ENCODE results near the gene SFI1.

Gene SFI1

DNA sequence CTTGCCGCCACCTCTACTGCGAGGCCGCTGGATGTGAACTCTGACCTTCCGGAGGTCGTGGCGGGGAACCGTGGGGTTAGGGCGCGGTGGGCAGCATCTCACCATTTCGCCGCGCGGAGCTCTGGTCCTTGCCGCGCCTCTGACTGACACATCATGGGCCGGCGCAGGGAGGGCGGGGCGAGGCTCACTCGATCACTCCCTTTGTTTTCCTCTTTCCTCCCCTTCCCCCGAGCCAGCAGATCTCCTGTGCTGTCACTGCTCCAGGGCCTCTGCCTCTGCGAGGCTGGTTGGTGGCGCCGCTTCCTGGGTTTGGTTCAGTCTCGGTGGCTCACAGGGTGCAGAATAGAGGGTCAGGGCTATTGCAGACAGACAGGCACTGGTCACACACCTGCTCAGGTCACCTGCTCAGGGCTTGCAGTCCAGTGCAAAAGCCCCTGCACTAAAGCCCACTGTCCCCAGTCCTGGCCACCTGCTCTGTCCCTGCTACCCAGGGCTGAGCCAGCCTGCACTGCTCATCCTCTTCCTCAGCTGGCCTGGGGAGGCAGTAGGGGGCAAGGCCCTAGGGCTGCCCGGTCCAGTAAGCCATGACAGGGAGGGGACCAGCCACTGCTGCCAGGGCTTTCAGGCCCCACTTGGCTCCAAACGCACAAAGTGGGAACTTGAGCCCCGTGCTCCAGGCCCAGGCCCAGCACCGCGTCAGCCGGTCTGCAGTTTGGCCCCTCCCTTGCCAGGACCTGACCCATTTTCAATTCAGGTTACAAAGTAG lies 129.5 kb downstream of the SFI1 start:
- H3K4me1 ChIP-seq (ENCODE audit: control insufficient read depth, insufficient read depth, low read length, poor library complexity, severe bottlenecking), result peaks cover 24% of the 10 kb centered on the region
- 41 to 45% methylated on average over 28 of the region's 31 CpGs for WGBS, 2 experiments (ENCODE audit: insufficient coverage in 2 of 2)
- peak overlapping the region; percentile 79 for H3K27ac ChIP-seq (ENCODE audit: low read depth, low read length, severe bottlenecking)
- H3K4me3 ChIP-seq (ENCODE audit: extremely low read depth, insufficient read depth, low read length, poor library complexity, severe bottlenecking), result no peak overlapping the region
- H3K36me3 ChIP-seq (ENCODE audit: control insufficient read depth, insufficient read depth, low read length), result peaks cover 41% of the 10 kb centered on the region
- H3K9me3 ChIP-seq (ENCODE audit: control insufficient read depth, low read length), result no peaks in the 10 kb centered on the region

DNA sequence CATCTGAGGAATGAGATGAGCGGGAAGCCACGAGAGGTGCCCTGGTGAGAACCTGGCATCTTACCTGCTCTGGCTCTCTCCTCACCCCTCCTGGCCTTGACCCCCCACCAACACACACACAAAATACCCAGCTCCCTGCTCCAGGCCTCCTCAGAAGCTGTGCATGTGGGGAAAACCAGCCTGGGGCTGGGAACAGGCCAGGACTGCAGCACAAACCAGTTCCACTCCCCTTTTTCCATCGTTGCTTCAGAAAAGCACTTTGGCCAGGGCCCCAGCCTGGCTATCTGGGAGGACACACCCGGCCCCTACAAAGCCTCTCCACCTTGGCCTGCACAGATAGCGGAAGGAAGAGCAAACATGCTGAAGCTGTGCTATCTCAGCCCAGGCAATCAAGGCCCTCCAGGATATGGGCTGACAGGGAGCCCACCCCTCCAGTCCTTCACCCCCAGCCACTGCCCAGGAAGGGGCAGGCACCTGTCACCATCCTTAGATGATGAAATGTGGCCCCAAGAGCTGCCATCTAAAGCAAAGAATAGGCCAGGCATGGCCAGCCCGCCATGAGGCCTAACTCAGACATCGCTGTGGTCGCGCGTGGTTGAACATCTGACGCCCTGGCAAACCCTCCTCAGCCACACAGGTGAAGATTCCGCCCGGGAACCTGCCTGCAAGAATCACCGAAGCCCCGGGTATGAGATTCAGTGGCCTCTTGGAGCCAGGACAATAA lies 130.3 kb downstream of the SFI1 start:
- 91 to 97% methylated on average over 12 to 15 of the region's 15 CpGs for WGBS, 2 experiments (ENCODE audit: insufficient coverage in 2 of 2)
- Histone ChIP-seq H3K4me1 (ENCODE audit: control insufficient read depth, insufficient read depth, low read length, poor library complexity, severe bottlenecking) (peaks cover 24% of the 10 kb centered on the region), H3K4me3 (ENCODE audit: extremely low read depth, insufficient read depth, low read length, poor library complexity, severe bottlenecking) (no peak overlapping the region), H3K36me3 (ENCODE audit: control insufficient read depth, insufficient read depth, low read length) (peaks cover 37% of the 10 kb centered on the region), H3K9me3 (ENCODE audit: control insufficient read depth, low read length) (no peaks in the 10 kb centered on the region), H3K27ac (ENCODE audit: low read depth, low read length, severe bottlenecking) (peak overlapping the region; percentile 79)

DNA sequence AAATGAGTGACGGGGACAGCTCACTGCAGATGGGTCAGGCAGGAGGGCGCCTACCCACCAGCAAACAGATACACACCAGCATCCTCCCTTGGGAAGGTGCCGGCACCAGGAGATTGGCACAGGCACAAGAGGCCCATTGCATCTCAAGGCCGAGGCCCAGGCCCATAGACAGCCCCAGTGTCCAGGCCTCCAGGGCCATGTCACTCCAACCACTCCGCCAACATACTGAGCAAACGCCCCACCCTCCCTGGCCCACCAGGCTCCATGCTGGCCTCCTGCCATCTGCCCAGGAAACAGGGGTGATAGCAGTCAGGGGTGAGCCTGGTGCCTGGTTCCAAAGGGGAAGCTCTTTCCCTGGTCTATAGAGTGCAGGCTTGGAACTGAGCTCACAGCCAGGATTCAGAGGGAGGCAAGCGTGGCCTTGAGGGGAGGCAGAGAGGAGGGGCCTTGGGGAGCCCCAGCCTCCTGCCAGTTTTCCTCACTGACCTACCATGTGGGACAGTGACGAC lies 130.9 kb downstream of the SFI1 start:
- H3K27ac ChIP-seq (ENCODE audit: low read depth, low read length, severe bottlenecking), result no peak overlapping the region
- WGBS, 2 experiments (ENCODE audit: insufficient coverage in 2 of 2), result 94 to 95% methylated on average over 7 to 8 of the region's 8 CpGs
- H3K36me3 ChIP-seq (ENCODE audit: control insufficient read depth, insufficient read depth, low read length), result peaks cover 30% of the 10 kb centered on the region
- peaks cover 24% of the 10 kb centered on the region for H3K4me1 ChIP-seq (ENCODE audit: control insufficient read depth, insufficient read depth, low read length, poor library complexity, severe bottlenecking)
- H3K9me3 ChIP-seq (ENCODE audit: control insufficient read depth, low read length), result no peaks in the 10 kb centered on the region
- no peak overlapping the region for H3K4me3 ChIP-seq (ENCODE audit: extremely low read depth, insufficient read depth, low read length, poor library complexity, severe bottlenecking)

DNA sequence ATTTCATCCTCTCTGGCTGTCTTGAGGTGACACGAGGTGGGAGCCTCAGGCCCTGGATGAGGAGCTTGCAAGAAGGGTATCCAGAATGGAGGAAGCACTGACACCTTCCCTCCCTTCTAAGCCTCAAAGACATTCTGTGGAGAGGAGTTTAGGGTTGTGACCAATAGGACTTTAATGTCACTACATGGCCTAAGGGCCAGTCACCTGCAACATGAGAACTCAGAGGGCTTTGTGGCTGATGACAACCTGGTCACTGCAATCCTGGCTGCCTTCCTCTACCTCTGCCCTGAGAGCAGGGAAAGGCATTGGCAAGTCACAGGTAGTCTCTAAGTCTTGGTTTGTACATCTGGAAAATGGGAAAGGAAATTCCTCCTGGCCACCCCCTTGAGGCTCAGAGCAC lies 132.0 kb downstream of the SFI1 start:
- Histone ChIP-seq H3K4me1 (ENCODE audit: control insufficient read depth, insufficient read depth, low read length, poor library complexity, severe bottlenecking) (peaks cover 24% of the 10 kb centered on the region), H3K27ac (ENCODE audit: low read depth, low read length, severe bottlenecking) (no peak overlapping the region), H3K9me3 (ENCODE audit: control insufficient read depth, low read length) (no peaks in the 10 kb centered on the region), H3K4me3 (ENCODE audit: extremely low read depth, insufficient read depth, low read length, poor library complexity, severe bottlenecking) (no peak overlapping the region), H3K36me3 (ENCODE audit: control insufficient read depth, insufficient read depth, low read length) (peaks cover 22% of the 10 kb centered on the region)
- 100% methylated on average over 1 of the region's 1 CpG; no CpG with 5 or more reads in 1 of the 2 experiments for WGBS, 2 experiments (ENCODE audit: insufficient coverage in 2 of 2)

DNA sequence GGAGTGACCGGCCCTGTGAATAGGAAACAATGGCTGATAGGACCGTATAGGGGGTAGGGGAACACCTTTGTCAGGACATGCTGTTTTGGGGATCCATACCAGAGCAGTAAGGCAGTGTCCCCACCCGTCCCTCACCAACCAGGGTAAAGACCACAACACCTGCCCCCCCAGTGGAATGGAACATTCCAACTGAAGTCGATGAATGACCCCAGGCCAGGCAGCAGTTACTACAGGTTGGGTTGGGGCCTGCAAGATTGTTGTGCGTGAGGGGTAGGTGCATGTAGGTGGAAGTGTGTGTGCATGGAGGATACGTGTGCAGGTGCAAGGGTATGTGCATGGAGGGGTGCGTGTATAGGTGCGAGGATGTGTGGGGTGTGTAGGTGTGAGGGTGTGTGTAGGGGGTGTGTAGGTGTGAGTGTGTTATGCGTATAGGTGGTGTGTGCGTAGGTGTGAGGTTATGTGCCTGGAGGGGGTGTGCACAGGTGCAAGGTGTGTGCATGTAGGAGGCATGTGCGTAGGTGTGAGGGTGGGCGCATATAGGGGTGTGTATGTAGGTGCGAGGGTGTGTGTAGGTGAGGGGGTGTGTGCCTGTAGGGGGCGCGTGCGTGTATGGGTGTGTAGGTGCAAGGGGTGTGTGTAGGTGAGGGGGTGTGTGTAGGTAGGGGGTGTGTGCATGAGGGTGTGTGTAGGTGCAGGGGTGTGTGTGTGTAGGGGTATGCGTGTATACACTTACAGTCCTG lies 132.8 kb downstream of the SFI1 start:
- Histone ChIP-seq H3K4me1 (ENCODE audit: control insufficient read depth, insufficient read depth, low read length, poor library complexity, severe bottlenecking) (peaks cover 24% of the 10 kb centered on the region), H3K4me3 (ENCODE audit: extremely low read depth, insufficient read depth, low read length, poor library complexity, severe bottlenecking) (peak overlapping the region; percentile 82)
- 95 to 99% methylated on average over 13 to 16 of the region's 17 CpGs for WGBS, 2 experiments (ENCODE audit: insufficient coverage in 2 of 2)

DNA sequence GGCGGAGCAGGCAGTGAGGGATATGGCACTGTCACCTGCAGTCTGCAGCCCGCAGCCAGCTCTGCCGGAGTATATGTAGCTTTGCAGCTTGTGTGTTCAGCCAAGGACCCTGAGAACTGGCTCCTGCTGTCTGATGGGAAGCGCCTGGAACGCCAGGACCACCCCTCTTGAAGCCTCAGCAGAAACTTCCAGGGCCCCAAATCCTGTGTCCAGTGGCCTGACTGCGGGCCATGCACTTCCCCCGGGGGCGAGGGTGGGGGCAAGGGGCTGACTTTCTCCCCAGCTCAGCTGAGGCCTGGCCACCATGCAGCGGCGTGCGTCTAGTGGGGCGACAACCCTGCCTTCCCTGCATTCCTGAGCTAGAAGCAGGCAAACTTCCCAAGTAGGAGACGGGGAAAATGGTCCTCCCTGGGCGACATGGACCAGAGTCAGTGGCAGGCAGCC lies 133.4 kb downstream of the SFI1 start:
- 59% methylated on average over 14 of the region's 14 CpGs for WGBS, 2 experiments (ENCODE audit: insufficient coverage in 2 of 2)
- Histone ChIP-seq H3K27ac (ENCODE audit: low read depth, low read length, severe bottlenecking) (peak overlapping the region; percentile 92), H3K4me3 (ENCODE audit: extremely low read depth, insufficient read depth, low read length, poor library complexity, severe bottlenecking) (peak overlapping the region; percentile 82), H3K36me3 (ENCODE audit: control insufficient read depth, insufficient read depth, low read length) (peaks cover 21% of the 10 kb centered on the region), H3K4me1 (ENCODE audit: control insufficient read depth, insufficient read depth, low read length, poor library complexity, severe bottlenecking) (peaks cover 24% of the 10 kb centered on the region), H3K9me3 (ENCODE audit: control insufficient read depth, low read length) (no peaks in the 10 kb centered on the region)

More for the DNA sequence above, 132.8 kb downstream of the SFI1 start:
- peaks cover 21% of the 10 kb centered on the region for H3K36me3 ChIP-seq (ENCODE audit: control insufficient read depth, insufficient read depth, low read length)
- H3K27ac ChIP-seq (ENCODE audit: low read depth, low read length, severe bottlenecking), result no peak overlapping the region
- no peaks in the 10 kb centered on the region for H3K9me3 ChIP-seq (ENCODE audit: control insufficient read depth, low read length)

DNA sequence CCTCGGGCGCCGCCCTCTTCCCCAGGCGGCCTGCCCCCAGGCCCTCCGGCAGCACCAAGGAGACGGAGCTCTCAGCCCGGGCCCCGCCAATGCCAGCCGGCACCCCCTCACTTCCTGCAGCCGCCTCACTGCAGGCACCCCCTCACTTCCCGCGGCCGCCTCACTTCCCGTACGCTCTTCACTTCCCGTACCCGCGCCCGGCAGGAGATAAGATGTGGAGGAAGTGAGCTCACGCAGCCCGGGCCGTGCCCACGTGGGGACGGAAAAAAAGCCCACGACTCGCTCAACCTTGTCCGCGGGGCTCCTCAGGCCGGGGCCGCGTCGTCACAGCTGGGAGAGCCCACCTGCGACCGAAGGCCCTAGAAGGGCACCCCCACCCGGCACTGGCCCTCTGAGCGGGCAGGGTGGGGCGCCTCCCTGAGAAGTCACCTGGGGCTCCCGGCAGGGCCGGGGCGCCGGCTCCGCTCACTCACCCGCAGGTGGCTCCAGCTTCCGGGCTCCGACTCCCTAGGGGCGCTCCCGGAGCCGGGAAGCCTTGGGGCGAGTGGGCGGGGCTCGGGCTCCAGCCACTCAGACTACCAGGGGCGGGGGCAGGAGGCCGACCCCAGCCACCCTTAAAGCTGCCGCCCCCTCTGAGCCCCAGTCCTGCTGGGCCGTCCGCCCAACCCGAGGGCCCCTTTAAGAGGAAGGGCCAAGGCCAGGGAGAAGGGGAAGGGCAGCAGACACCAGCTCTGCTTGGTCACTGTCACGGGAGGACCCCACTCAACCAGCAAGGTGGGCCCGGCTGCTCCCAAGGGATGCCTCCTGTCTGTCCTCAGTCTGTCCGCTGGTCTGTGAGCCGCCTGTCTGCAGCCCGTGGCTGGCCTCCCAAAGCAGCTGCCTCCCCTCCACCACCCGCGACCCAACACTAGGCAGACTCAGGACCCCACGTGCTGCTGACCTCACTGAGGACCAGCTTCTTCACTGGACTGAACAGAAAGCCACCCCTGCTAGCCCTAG lies 134.3 kb downstream of the SFI1 start:
- WGBS, 2 experiments (ENCODE audit: insufficient coverage in 2 of 2), result 3 to 4% methylated on average over 41 to 53 of the region's 65 CpGs
- Histone ChIP-seq H3K4me3 (ENCODE audit: extremely low read depth, insufficient read depth, low read length, poor library complexity, severe bottlenecking) (peak overlapping the region; percentile 82), H3K27ac (ENCODE audit: low read depth, low read length, severe bottlenecking) (peak overlapping the region; percentile 92), H3K9me3 (ENCODE audit: control insufficient read depth, low read length) (no peaks in the 10 kb centered on the region), H3K36me3 (ENCODE audit: control insufficient read depth, insufficient read depth, low read length) (peaks cover 21% of the 10 kb centered on the region), H3K4me1 (ENCODE audit: control insufficient read depth, insufficient read depth, low read length, poor library complexity, severe bottlenecking) (peaks cover 21% of the 10 kb centered on the region)

DNA sequence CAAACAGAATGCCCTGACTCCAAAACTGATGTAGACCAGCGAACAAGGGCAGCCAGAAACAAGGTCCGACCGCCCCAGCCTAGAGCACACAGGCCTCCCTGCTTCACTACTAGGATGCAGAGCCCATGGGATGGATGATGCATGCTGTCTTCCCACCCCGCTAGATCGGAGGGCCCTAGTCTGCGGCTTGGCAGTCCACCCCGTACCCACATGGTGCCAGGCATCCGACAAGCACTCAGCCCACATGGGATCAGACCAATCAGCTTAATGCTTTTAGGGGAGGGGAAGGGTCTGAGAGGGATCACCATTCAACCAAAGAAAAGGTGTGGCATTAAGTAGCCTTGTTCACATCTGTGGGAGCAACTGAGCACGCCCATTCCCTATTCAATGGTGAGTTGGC lies 135.1 kb downstream of the SFI1 start:
- Histone ChIP-seq H3K36me3 (ENCODE audit: control insufficient read depth, insufficient read depth, low read length) (peaks cover 21% of the 10 kb centered on the region), H3K4me1 (ENCODE audit: control insufficient read depth, insufficient read depth, low read length, poor library complexity, severe bottlenecking) (peaks cover 13% of the 10 kb centered on the region), H3K4me3 (ENCODE audit: extremely low read depth, insufficient read depth, low read length, poor library complexity, severe bottlenecking) (peak overlapping the region; percentile 82), H3K9me3 (ENCODE audit: control insufficient read depth, low read length) (no peaks in the 10 kb centered on the region), H3K27ac (ENCODE audit: low read depth, low read length, severe bottlenecking) (peak overlapping the region; percentile 92)
- WGBS, 2 experiments (ENCODE audit: insufficient coverage in 2 of 2), result 84 to 86% methylated on average over 6 to 9 of the region's 9 CpGs

DNA sequence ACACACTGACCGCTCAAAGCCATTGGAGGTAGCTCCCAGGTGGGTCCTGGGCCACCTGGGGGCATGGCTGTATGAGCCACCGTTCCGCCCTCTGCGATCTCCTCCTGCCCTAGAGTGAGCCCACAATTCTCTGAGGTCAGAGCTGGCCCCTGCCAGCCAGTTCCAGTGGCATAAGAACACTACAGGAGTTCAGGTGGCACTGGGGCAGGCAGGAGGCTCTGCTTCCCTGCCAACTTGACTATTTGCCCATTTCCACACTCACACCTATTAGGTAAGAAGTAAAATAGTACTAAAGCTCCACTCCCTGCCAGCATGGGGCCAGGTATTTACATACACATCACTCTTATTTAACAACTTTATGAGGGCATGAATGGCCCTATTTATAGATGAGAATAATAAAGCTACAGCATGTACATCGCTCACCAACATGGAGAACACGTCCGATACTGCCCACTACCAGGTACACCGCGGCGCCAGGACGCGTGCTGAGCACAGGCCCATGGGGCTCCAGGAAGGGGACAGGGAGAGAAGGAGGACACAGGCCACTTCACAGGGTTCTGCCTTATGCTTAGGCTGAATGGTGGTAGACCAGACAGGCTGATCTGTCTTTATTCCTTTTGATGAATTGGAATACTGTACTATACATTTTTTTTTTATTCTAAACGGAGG lies 139.4 kb downstream of the SFI1 start:
- Histone ChIP-seq H3K4me3 (ENCODE audit: extremely low read depth, insufficient read depth, low read length, poor library complexity, severe bottlenecking) (no peak overlapping the region), H3K4me1 (ENCODE audit: control insufficient read depth, insufficient read depth, low read length, poor library complexity, severe bottlenecking) (peaks cover 8% of the 10 kb centered on the region), H3K27ac (ENCODE audit: low read depth, low read length, severe bottlenecking) (no peak overlapping the region), H3K9me3 (ENCODE audit: control insufficient read depth, low read length) (no peaks in the 10 kb centered on the region), H3K36me3 (ENCODE audit: control insufficient read depth, insufficient read depth, low read length) (peaks cover 3% of the 10 kb centered on the region)
- WGBS, 2 experiments (ENCODE audit: insufficient coverage in 2 of 2), result 89 to 95% methylated on average over 11 of the region's 13 CpGs

Measured in mesodermal cell (in vitro differentiated cells).